Keratinocyte (primary cell): Measurements from ENCODE around the gene TICRR.

Experiments used
- CTCF ChIP-seq, 3 experiments: IDR thresholded peaks in 1 of 3; conservative IDR thresholded peaks in 1 of 3; optimal IDR thresholded peaks in 1 of 3; 2 replicates in 2 of 3; 3 replicates in 1 of 3; pipeline versions ENCODE3 to v1.5.1; 2011; ENCODE audit warnings: low read length in 3 of 3, mild to moderate bottlenecking in 3 of 3, moderate library complexity in 2 of 3, control low read depth in 1 of 3, inconsistent platforms in 1 of 3; ENCODE audit not compliant: insufficient read depth in 2 of 3; ENCODE audit errors: extremely low read depth in 1 of 3
- EZH2 ChIP-seq: IDR thresholded peaks from one replicate; pipeline ENCODE4 v1.6.1; 2012; ENCODE audit warnings: inconsistent platforms, mild to moderate bottlenecking, low read length, moderate library complexity

- TF ChIP-seq CTCF (optimal IDR thresholded peaks at IDR 0.05 in 1 of 3, IDR thresholded peaks at IDR 0.05 in 1 of 3, conservative IDR thresholded peaks at IDR 0.05 in 1 of 3; ENCODE audit: extremely low read depth in 1 of 3, insufficient read depth in 2 of 3, low read length in 3 of 3): no peak
- no peak for TF ChIP-seq EZH2
Observed at GRCh38 chr15:89668171-89668570, 92.9 kb downstream of the TICRR start.
